Effector memory CD4-positive, alpha-beta T cell (primary cell): ENCODE data around the gene BZW2.

Source experiments
- DNase-seq, 3 donors: peaks; one replicate each; pipeline ENCODE4 v3.0.0-alpha.2; 2020
- H3K27ac ChIP-seq: 2 replicates; pipeline ENCODE4 v1.7.0; 2013; ENCODE audit warnings: mild to moderate bottlenecking, low read length, moderate library complexity; ENCODE audit not compliant: insufficient read depth, poor library complexity, severe bottlenecking
- H3K27me3 ChIP-seq: replicated peaks from 2 replicates; pipeline ENCODE4 v1.7.0; 2013; ENCODE audit warnings: mild to moderate bottlenecking, low read length; ENCODE audit not compliant: insufficient read depth, control insufficient read depth, poor library complexity, severe bottlenecking
- H3K36me3 ChIP-seq: 2 replicates; pipeline ENCODE4 v1.7.0; 2013; ENCODE audit warnings: mild to moderate bottlenecking, low read length, moderate library complexity; ENCODE audit not compliant: control insufficient read depth, insufficient read depth
- H3K4me1 ChIP-seq: 2 replicates; pipeline ENCODE4 v1.7.0; 2013; ENCODE audit warnings: low read length, mild to moderate bottlenecking; ENCODE audit not compliant: control insufficient read depth, insufficient read depth, poor library complexity, severe bottlenecking
- H3K4me3 ChIP-seq: 2 replicates; pipeline ENCODE4 v1.7.0; 2013; ENCODE audit warnings: low read length, low read depth, mild to moderate bottlenecking; ENCODE audit not compliant: insufficient read depth, poor library complexity, severe bottlenecking
- H3K9me3 ChIP-seq: 2 replicates; pipeline ENCODE4 v1.7.0; 2013; ENCODE audit warnings: mild to moderate bottlenecking, low read length, moderate library complexity; ENCODE audit not compliant: control insufficient read depth

BZW2 gene

GRCh38 chr7:16732828-16733227 lies 86.8 kb downstream of the BZW2 start:
- no peak for DNase-seq
- H3K27me3 ChIP-seq: no peaks in the 10 kb centered on the region
- H3K9me3 ChIP-seq: no peaks in the 10 kb centered on the region
- no peaks in the 10 kb centered on the region for H3K4me1 ChIP-seq
- H3K4me3 ChIP-seq: no peak overlapping the region
- H3K27ac ChIP-seq: no peak overlapping the region
- H3K36me3 ChIP-seq: no peaks in the 10 kb centered on the region

- DNase-seq: no peak
- no peaks in the 10 kb centered on the region for H3K4me1 ChIP-seq
- no peaks in the 10 kb centered on the region for H3K9me3 ChIP-seq
Observed at GRCh38 chr7:16734148-16734726, 88.3 kb downstream of the BZW2 start.

GRCh38 chr7:16735020-16735419 lies 89.0 kb downstream of the BZW2 start:
- Histone ChIP-seq H3K9me3 (no peaks in the 10 kb centered on the region), H3K4me1 (no peaks in the 10 kb centered on the region), H3K36me3 (no peaks in the 10 kb centered on the region), H3K27me3 (no peaks in the 10 kb centered on the region), H3K27ac (no peak overlapping the region), H3K4me3 (no peak overlapping the region)
- no peak for DNase-seq

More at GRCh38 chr7:16734148-16734726, 88.3 kb downstream of the BZW2 start:
- Histone ChIP-seq H3K4me3 (no peak overlapping the region), H3K27ac (no peak overlapping the region), H3K27me3 (no peaks in the 10 kb centered on the region), H3K36me3 (no peaks in the 10 kb centered on the region)

GRCh38 chr7:16738011-16738688 lies 92.2 kb downstream of the BZW2 start:
- Histone ChIP-seq H3K4me1 (no peaks in the 10 kb centered on the region), H3K27me3 (no peaks in the 10 kb centered on the region), H3K4me3 (no peak overlapping the region), H3K27ac (no peak overlapping the region), H3K9me3 (no peaks in the 10 kb centered on the region), H3K36me3 (no peaks in the 10 kb centered on the region)
- no peak for DNase-seq

- no peak overlapping the region for H3K27ac ChIP-seq
- no peak overlapping the region for H3K4me3 ChIP-seq
- DNase-seq: no peak
Observed at GRCh38 chr7:16739863-16740622, 94.1 kb downstream of the BZW2 start.

GRCh38 chr7:16740623-16740953 lies 94.6 kb downstream of the BZW2 start:
- H3K27ac ChIP-seq: no peak overlapping the region
- DNase-seq: no peak
- no peaks in the 10 kb centered on the region for H3K27me3 ChIP-seq
- H3K36me3 ChIP-seq: no peaks in the 10 kb centered on the region
- H3K9me3 ChIP-seq: no peaks in the 10 kb centered on the region
- H3K4me1 ChIP-seq: no peaks in the 10 kb centered on the region
- no peak overlapping the region for H3K4me3 ChIP-seq

More at GRCh38 chr7:16739863-16740622, 94.1 kb downstream of the BZW2 start:
- H3K9me3 ChIP-seq: no peaks in the 10 kb centered on the region
- H3K4me1 ChIP-seq: no peaks in the 10 kb centered on the region
- H3K36me3 ChIP-seq: no peaks in the 10 kb centered on the region
- H3K27me3 ChIP-seq: no peaks in the 10 kb centered on the region

GRCh38 chr7:16740996-16741395 lies 95.0 kb downstream of the BZW2 start:
- no peak for DNase-seq
- no peaks in the 10 kb centered on the region for H3K27me3 ChIP-seq
- H3K4me3 ChIP-seq: no peak overlapping the region
- H3K36me3 ChIP-seq: no peaks in the 10 kb centered on the region
- H3K9me3 ChIP-seq: no peaks in the 10 kb centered on the region
- H3K27ac ChIP-seq: no peak overlapping the region
- H3K4me1 ChIP-seq: no peaks in the 10 kb centered on the region

GRCh38 chr7:16741676-16742075 lies 95.7 kb downstream of the BZW2 start:
- Histone ChIP-seq H3K36me3 (no peaks in the 10 kb centered on the region), H3K4me1 (no peaks in the 10 kb centered on the region), H3K27me3 (no peaks in the 10 kb centered on the region), H3K4me3 (no peak overlapping the region), H3K9me3 (no peaks in the 10 kb centered on the region), H3K27ac (no peak overlapping the region)
- DNase-seq: no peak

GRCh38 chr7:16742547-16742946 lies 96.6 kb downstream of the BZW2 start:
- no peaks in the 10 kb centered on the region for H3K27me3 ChIP-seq
- DNase-seq: no peak

GRCh38 chr7:16743236-16743635 lies 97.3 kb downstream of the BZW2 start:
- no peak overlapping the region for H3K4me3 ChIP-seq
- H3K36me3 ChIP-seq: no peaks in the 10 kb centered on the region
- no peak overlapping the region for H3K27ac ChIP-seq
- no peak for DNase-seq
- no peaks in the 10 kb centered on the region for H3K4me1 ChIP-seq
- no peaks in the 10 kb centered on the region for H3K9me3 ChIP-seq
- H3K27me3 ChIP-seq: no peaks in the 10 kb centered on the region

More at GRCh38 chr7:16742547-16742946, 96.6 kb downstream of the BZW2 start:
- Histone ChIP-seq H3K4me3 (no peak overlapping the region), H3K9me3 (no peaks in the 10 kb centered on the region), H3K27ac (no peak overlapping the region), H3K4me1 (no peaks in the 10 kb centered on the region), H3K36me3 (no peaks in the 10 kb centered on the region)
